Posterior vena cava (tissue), 2 donors: Measurements from ENCODE around the gene RASGRF2. TPM values are rescaled to one million over a fixed set of nuclear protein-coding genes. Genes with fewer than 3 reads are reported as not detected.

Experiments
- DNase-seq: peaks from one replicate; pipeline ENCODE4 v3.0.0-alpha.2; 2020; ENCODE audit warnings: low spot score
- intact Hi-C, 2 donors: fragments of 100-400 bp; cut with DNase I; formaldehyde crosslinking; loops; one replicate each; pipeline versions ENCODE4 v1.14.1 to v1.14.2; 2022 to 2023
- total RNA-seq, 2 donors: library from RNA; stranded (reverse); fragmentation: NEBNext Ultra II Directional; extraction: Animal tissue kit (Norgen Biotek cat#: 25700); gene quantifications; one replicate each; pipeline ENCODE4 v1.2.1, GENCODE V29; 2021
- donor health status: DM: yes; HTN: yes; CAD: no.
- donor health status: DM: yes; HTN: yes; CAD: no.

RASGRF2 gene
- total RNA-seq, 2 donors from 2014 or later, result 5.1 to 6.8 TPM

GRCh38 chr5:80967500-80968181 lies 7.5 kb downstream of the RASGRF2 start:
- intact Hi-C loops, result no loop called here
- no peak for DNase-seq

- DNase-seq, result no peak
- intact Hi-C loops, result no loop called here
Measured at GRCh38 chr5:80973027-80973426, 12.9 kb downstream of the RASGRF2 start.

GRCh38 chr5:80975065-80975464 lies 14.9 kb downstream of the RASGRF2 start:
- intact Hi-C loops, result no loop called here
- DNase-seq, result no peak

GRCh38 chr5:80976985-80977384 lies 16.8 kb downstream of the RASGRF2 start:
- DNase-seq, result no peak
- intact Hi-C loops, result no loop called here

- DNase-seq, result no peak
- intact Hi-C loops, result no loop called here
Measured at GRCh38 chr5:80977764-80978163, 17.6 kb downstream of the RASGRF2 start.

- DNase-seq, result no peak
- intact Hi-C loops, result no loop called here
Measured at GRCh38 chr5:80978772-80979317, 18.7 kb downstream of the RASGRF2 start.

GRCh38 chr5:80982093-80982492 lies 21.9 kb downstream of the RASGRF2 start:
- intact Hi-C loops, result no loop called here
- DNase-seq, result no peak

- intact Hi-C loops, result no loop called here
- DNase-seq, result no peak
Measured at GRCh38 chr5:80985600-80986228, 25.6 kb downstream of the RASGRF2 start.

GRCh38 chr5:80986382-80986781 lies 26.2 kb downstream of the RASGRF2 start:
- intact Hi-C loops, result no loop called here
- no peak for DNase-seq

- intact Hi-C loops, result no loop called here
Measured at GRCh38 chr5:80987078-80987766, 27.1 kb downstream of the RASGRF2 start.

GRCh38 chr5:80988419-80988935 lies 28.3 kb downstream of the RASGRF2 start:
- DNase-seq, result no peak
- intact Hi-C loops, result no loop called here

More at GRCh38 chr5:80987078-80987766, 27.1 kb downstream of the RASGRF2 start:
- no peak for DNase-seq

- intact Hi-C loops, result no loop called here
- no peak for DNase-seq
Measured at GRCh38 chr5:80989883-80990282, 29.7 kb downstream of the RASGRF2 start.

GRCh38 chr5:80990527-80990926 lies 30.4 kb downstream of the RASGRF2 start:
- DNase-seq, result no peak
- intact Hi-C loops, result no loop called here

- DNase-seq, result no peak
- intact Hi-C loops, result no loop called here
Measured at GRCh38 chr5:80990971-80991370, 30.8 kb downstream of the RASGRF2 start.

GRCh38 chr5:80995908-80996307 lies 35.7 kb downstream of the RASGRF2 start:
- intact Hi-C loops, result no loop called here
- no peak for DNase-seq

- DNase-seq, result no peak
- intact Hi-C loops, result no loop called here
Measured at GRCh38 chr5:80998590-80998979, 38.4 kb downstream of the RASGRF2 start.

GRCh38 chr5:81003811-81004386 lies 43.7 kb downstream of the RASGRF2 start:
- no peak for DNase-seq

GRCh38 chr5:81005708-81006107 lies 45.5 kb downstream of the RASGRF2 start:
- DNase-seq, result no peak
- intact Hi-C loops, result no loop called here

More at GRCh38 chr5:81003811-81004386, 43.7 kb downstream of the RASGRF2 start:
- intact Hi-C loops, result no loop called here

GRCh38 chr5:81006231-81006630 lies 46.1 kb downstream of the RASGRF2 start:
- intact Hi-C loops, result no loop called here
- no peak for DNase-seq
